HG03025 (cell line): ENCODE measurements around the gene GTF3C5.
"Not testable (repeated sequence)": the region's sequence is repeated elsewhere in the genome, so short reads cannot be mapped to it uniquely, and the experiment has no call there.

Source experiments
- ATAC-seq: cut with Tn5 transposase; IDR thresholded peaks from one replicate; pipeline ENCODE4 v1.9.1; 2021; ENCODE audit warnings: mild to moderate bottlenecking, moderate library complexity; ENCODE audit not compliant: unreplicated experiment, low FRiP score

Gene GTF3C5

GRCh38 chr9:132995879-132996278 lies 34.9 kb upstream of the GTF3C5 start:
- no peak for ATAC-seq

- no peak for ATAC-seq
Measured at GRCh38 chr9:132996526-132996925, 34.3 kb upstream of the GTF3C5 start.

- ATAC-seq = no peak
Measured at GRCh38 chr9:132997591-132997990, 33.2 kb upstream of the GTF3C5 start.

- not testable (repeated sequence) for ATAC-seq
Measured at GRCh38 chr9:132998221-132998620, 32.6 kb upstream of the GTF3C5 start.

GRCh38 chr9:132998831-132999635 lies 31.8 kb upstream of the GTF3C5 start:
- no peak for ATAC-seq

GRCh38 chr9:133002147-133003070 lies 28.4 kb upstream of the GTF3C5 start:
- no peak for ATAC-seq

- ATAC-seq = no peak
Measured at GRCh38 chr9:133003071-133003461, 27.7 kb upstream of the GTF3C5 start.

- ATAC-seq = no peak
Measured at GRCh38 chr9:133003671-133004090, 27.1 kb upstream of the GTF3C5 start.

GRCh38 chr9:133004091-133004998 lies 26.5 kb upstream of the GTF3C5 start:
- ATAC-seq = no peak

GRCh38 chr9:133004999-133005760 lies 25.6 kb upstream of the GTF3C5 start:
- ATAC-seq = no peak

GRCh38 chr9:133005957-133006356 lies 24.8 kb upstream of the GTF3C5 start:
- no peak for ATAC-seq

GRCh38 chr9:133006731-133007352 lies 24.0 kb upstream of the GTF3C5 start:
- ATAC-seq = no peak

GRCh38 chr9:133008406-133008805 lies 22.4 kb upstream of the GTF3C5 start:
- no peak for ATAC-seq

GRCh38 chr9:133008824-133009223 lies 22.0 kb upstream of the GTF3C5 start:
- no peak for ATAC-seq

- no peak for ATAC-seq
Measured at GRCh38 chr9:133009906-133010582, 20.8 kb upstream of the GTF3C5 start.

GRCh38 chr9:133014696-133015095 lies 16.1 kb upstream of the GTF3C5 start:
- ATAC-seq = no peak

GRCh38 chr9:133023117-133023890 lies 7.5 kb upstream of the GTF3C5 start:
- no peak for ATAC-seq

- no peak for ATAC-seq
Measured at GRCh38 chr9:133026426-133026825, 4.4 kb upstream of the GTF3C5 start.
